Head of caudate nucleus (tissue), 42 donors: Measurements from ENCODE around the gene KRT4.

ENCODE experiments used
- DNase-seq, 42 donors: peaks; one replicate each; pipeline versions ENCODE4 v3.0.0 to v3.0.0-alpha.2; 2020 to 2021; ENCODE audit warnings: mixed read lengths in 7 of 42
- intact Hi-C: fragments of 100-400 bp; cut with DNase I; formaldehyde crosslinking; loops from one replicate; pipeline ENCODE4 v1.15.0; 2022

KRT4 gene

GRCh38 chr12:52837781-52838608, 24.1 kb upstream of the KRT4 start:
- intact Hi-C loops, result no loop called here
- DNase-seq, result no peak

- DNase-seq, result no peak
- intact Hi-C loops, result no loop called here
Observed at GRCh38 chr12:52837413-52837741, 23.5 kb upstream of the KRT4 start.

- no peak for DNase-seq
- intact Hi-C loops, result no loop called here
Observed at GRCh38 chr12:52836491-52837412, 22.8 kb upstream of the KRT4 start.

- no peak for DNase-seq
- intact Hi-C loops, result no loop called here
Observed at GRCh38 chr12:52836042-52836466, 22.1 kb upstream of the KRT4 start.

- intact Hi-C loops, result no loop called here
- DNase-seq, result no peak
Observed at GRCh38 chr12:52835271-52836041, 21.5 kb upstream of the KRT4 start.

- no peak for DNase-seq
- intact Hi-C loops, result no loop called here
Observed at GRCh38 chr12:52834727-52835001, 20.7 kb upstream of the KRT4 start.

GRCh38 chr12:52833922-52834726, 20.2 kb upstream of the KRT4 start, which contains the start of gene KRT79:
KRT79 (minus strand) TSS chr12:52834311; CDS start chr12:52834260, 51 bp downstream.
- no peak for DNase-seq
- intact Hi-C loops, result no loop called here

GRCh38 chr12:52832985-52833905, 19.3 kb upstream of the KRT4 start:
- DNase-seq, result no peak
- intact Hi-C loops, result no loop called here

- DNase-seq, result no peak
- intact Hi-C loops, result no loop called here
Observed at GRCh38 chr12:52832451-52832850, 18.5 kb upstream of the KRT4 start.

GRCh38 chr12:52831251-52831650, 17.3 kb upstream of the KRT4 start:
- intact Hi-C loops, result no loop called here
- DNase-seq, result no peak

GRCh38 chr12:52829986-52830770, 16.3 kb upstream of the KRT4 start:
- DNase-seq, result no peak
- intact Hi-C loops, result no loop called here

- intact Hi-C loops, result no loop called here
Observed at GRCh38 chr12:52828591-52829021, 14.7 kb upstream of the KRT4 start.

GRCh38 chr12:52828156-52828555, 14.2 kb upstream of the KRT4 start:
- no peak for DNase-seq
- intact Hi-C loops, result no loop called here

More at GRCh38 chr12:52828591-52829021, 14.7 kb upstream of the KRT4 start:
- no peak for DNase-seq

GRCh38 chr12:52827499-52828090, 13.7 kb upstream of the KRT4 start:
- no peak for DNase-seq
- intact Hi-C loops, result no loop called here

GRCh38 chr12:52826611-52827498, 12.9 kb upstream of the KRT4 start:
- intact Hi-C loops, result no loop called here
- DNase-seq, result no peak

- DNase-seq, result no peak
- intact Hi-C loops, result no loop called here
Observed at GRCh38 chr12:52825961-52826360, 12.0 kb upstream of the KRT4 start.
